ENCODE measurements around the gene ENOX1.

- TF ChIP-seq, protein P1, sequence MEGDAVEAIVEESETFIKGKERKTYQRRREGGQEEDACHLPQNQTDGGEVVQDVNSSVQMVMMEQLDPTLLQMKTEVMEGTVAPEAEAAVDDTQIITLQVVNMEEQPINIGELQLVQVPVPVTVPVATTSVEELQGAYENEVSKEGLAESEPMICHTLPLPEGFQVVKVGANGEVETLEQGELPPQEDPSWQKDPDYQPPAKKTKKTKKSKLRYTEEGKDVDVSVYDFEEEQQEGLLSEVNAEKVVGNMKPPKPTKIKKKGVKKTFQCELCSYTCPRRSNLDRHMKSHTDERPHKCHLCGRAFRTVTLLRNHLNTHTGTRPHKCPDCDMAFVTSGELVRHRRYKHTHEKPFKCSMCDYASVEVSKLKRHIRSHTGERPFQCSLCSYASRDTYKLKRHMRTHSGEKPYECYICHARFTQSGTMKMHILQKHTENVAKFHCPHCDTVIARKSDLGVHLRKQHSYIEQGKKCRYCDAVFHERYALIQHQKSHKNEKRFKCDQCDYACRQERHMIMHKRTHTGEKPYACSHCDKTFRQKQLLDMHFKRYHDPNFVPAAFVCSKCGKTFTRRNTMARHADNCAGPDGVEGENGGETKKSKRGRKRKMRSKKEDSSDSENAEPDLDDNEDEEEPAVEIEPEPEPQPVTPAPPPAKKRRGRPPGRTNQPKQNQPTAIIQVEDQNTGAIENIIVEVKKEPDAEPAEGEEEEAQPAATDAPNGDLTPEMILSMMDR (conservative IDR thresholded peaks at IDR 0.05; ENCODE audit: low read depth, low read length), result no peak
- TF ChIP-seq EZH2phosphoT487 (IDR thresholded peaks at IDR 0.05; ENCODE audit: borderline replicate concordance, low read length), result no peak
Observed at GRCh38 chr13:43522788-43523187, 264.0 kb downstream of the ENOX1 start.
